ENCODE measurements around the gene TELO2.

DNA sequence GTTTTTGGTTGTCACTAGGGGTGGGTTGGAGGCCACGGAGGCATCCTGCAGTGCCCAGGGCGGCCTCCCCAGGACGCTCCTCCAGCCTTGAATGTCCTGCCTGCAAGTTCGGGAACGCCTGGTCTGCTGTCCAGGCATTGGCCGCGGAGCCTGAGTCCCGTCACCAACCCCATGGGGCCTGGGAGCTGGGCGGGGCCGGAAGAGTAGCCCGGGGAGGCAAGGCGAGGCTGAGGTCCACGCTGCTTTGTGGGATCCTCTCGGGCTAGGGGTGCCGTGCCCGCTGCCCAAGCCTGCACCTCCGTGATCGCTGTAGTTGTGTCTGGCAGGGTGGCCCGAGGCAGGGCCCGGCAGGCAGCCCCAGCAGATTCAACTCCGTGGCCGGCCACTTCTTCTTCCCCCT, 12.8 kb downstream of the TELO2 start:
- no peak for TF ChIP-seq POLR2A (IDR thresholded peaks at IDR 0.05; ENCODE audit: low read depth, low read length)
- no peak for TF ChIP-seq POLR2AphosphoS5 (IDR thresholded peaks at IDR 0.05; ENCODE audit: low read depth, low read length)
- no peak for TF ChIP-seq TAF1 (IDR thresholded peaks at IDR 0.05; ENCODE audit: borderline replicate concordance, low read depth, low read length)

All from GM12892 (cell line).